HG02884 (cell line): ENCODE results near the gene SLC6A7.

Experiments
- ATAC-seq: cut with Tn5 transposase; IDR thresholded peaks from one replicate; pipeline ENCODE4 v1.9.1; 2021; ENCODE audit warnings: mild to moderate bottlenecking, moderate library complexity; ENCODE audit not compliant: unreplicated experiment

SLC6A7 gene

GRCh38 chr5:150256410-150257064 is 66.7 kb downstream of the SLC6A7 start:
- ATAC-seq: no peak

- no peak for ATAC-seq
These were observed 67.6 kb downstream of the SLC6A7 start for GRCh38 chr5:150257424-150257823.

DNA sequence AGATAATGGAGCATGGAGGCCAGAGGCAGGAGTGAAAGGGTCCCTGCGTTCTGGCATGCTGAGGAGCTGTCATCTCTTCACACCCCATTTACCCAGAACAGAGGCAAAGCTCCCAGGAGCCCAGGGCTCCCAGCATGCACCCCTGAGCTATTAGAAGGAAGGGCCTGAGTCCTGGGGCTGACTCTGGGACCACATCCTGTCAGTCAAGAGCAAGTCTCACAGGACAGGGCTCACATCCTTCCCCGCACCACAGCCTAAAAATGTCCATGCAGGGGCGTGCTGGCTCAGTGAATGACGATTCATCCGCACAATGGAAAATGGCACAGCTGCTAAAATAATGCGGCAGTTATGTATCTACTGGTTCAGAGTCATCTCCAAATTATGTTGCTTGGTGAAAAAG is 68.3 kb downstream of the SLC6A7 start:
- ATAC-seq: no peak
